HG03457 (cell line): Measurements from ENCODE around the gene SLC39A7.

Experiments
- ATAC-seq: cut with Tn5 transposase; IDR thresholded peaks from one replicate; pipeline ENCODE4 v1.9.1; 2021; ENCODE audit warnings: moderate number of reproducible peaks; ENCODE audit not compliant: unreplicated experiment

Gene SLC39A7, protein sequence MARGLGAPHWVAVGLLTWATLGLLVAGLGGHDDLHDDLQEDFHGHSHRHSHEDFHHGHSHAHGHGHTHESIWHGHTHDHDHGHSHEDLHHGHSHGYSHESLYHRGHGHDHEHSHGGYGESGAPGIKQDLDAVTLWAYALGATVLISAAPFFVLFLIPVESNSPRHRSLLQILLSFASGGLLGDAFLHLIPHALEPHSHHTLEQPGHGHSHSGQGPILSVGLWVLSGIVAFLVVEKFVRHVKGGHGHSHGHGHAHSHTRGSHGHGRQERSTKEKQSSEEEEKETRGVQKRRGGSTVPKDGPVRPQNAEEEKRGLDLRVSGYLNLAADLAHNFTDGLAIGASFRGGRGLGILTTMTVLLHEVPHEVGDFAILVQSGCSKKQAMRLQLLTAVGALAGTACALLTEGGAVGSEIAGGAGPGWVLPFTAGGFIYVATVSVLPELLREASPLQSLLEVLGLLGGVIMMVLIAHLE

DNA sequence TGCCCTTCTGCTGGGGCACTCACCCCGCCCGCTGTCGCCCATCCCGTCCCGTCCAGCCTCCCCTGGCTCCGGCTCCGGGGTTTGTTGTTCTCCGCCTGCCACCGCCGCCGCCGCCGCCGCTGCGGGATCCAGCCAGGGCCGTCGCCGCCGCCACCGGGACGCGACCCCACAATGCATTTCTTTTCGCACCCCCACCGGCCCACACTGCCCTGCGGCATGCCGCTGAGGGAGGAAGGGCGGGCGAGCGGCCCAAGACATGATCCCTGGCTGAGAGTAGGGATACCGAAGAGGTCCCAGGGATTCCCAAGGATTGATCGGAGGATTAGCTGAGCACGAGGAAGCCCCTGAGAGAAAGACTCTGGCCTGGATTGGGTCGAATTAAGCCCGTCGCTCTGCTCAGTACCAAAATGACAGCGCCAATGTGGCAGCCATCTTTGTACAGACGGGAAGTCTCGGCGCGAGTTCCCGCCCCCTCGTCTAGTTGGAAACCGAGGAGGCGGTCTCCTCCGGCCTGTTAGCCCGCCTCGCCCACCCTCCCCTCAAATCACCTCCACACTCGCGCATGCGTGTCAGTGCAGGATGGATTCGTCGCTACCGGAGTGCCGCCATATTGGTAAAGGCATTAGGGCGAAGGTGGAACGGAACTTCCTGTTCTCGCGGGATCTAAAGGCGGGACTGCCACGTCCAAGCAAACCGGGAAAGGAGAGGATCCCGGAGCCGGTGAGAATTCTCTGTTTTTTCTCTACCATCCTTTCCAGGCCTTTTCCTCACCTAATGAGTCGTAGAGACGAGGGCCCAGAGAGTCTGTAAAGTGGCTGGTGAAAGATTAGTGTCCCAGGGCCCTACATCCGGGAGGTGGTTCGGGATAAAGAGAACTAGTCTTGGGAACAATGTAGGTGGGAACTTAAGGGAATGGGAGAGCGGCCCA, at the start of gene SLC39A7, which contains the start of gene RXRB:
Gene SLC39A7 (plus strand): TSS at position 649 of the 928 bp plus-strand sequence. CDS start 379 bp downstream, outside the sequence.
Gene RXRB (minus strand): TSS at position 447 of the 928 bp plus-strand sequence. CDS start 189 bp downstream, at position 258.
- peak; percentile 42 for ATAC-seq

DNA sequence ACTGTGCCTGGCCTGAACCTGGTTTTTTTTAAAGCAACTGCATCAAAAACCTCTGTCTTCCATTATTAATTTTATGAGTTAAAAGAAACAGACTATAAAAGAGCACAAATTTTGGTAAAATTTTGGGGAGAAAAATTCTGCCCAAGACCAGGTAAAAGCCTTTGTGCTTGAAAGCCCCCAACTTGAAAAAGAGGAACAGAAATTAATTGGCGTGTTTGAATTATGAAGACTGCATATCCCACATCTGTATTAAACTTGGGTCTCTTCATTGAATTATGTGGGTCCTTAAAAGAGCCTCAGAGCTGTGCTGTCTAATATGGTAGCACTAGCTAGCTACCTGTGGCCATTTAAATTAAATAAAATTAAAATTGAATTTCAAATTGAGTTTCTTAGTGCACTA, 49.6 kb upstream of the SLC39A7 start:
- no peak for ATAC-seq

DNA sequence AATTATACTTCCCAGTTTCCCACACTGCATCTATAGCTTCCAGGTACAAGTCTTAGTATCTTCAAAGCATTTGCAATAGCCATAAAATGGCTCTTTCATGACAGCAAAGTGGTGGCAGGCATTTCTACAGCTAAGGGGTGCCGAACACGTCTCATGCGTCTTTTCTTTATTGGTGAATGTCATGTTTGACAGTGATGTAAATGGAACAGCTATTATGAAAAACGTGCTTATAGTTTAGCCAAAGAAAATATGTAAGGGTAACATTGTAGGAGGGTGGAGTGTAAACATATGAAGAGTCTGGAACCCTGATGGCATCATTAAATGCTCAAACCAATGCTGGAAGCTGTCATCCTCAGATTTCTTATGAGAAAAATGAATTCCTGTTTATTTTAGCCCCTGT, 46.3 kb upstream of the SLC39A7 start:
- ATAC-seq: no peak

DNA sequence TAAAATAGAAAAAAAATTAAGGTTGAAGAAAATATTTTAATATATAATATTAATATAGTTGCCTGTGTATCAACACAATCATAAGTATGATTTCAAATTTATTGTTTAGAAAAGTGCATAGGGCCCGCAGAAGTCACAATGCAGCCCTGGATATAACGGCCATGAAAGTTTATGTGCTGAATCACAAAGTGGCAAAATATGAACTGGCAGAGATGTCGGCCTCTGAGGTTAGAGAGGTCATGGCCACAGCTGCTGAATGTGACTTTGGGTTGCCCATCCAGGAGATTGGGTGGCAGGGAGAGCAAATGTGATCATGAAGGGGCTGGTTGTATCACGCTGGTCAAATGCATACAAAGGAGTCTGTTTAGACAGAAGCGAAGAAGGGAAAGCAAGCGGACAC, 44.1 kb upstream of the SLC39A7 start:
- ATAC-seq: no peak

DNA sequence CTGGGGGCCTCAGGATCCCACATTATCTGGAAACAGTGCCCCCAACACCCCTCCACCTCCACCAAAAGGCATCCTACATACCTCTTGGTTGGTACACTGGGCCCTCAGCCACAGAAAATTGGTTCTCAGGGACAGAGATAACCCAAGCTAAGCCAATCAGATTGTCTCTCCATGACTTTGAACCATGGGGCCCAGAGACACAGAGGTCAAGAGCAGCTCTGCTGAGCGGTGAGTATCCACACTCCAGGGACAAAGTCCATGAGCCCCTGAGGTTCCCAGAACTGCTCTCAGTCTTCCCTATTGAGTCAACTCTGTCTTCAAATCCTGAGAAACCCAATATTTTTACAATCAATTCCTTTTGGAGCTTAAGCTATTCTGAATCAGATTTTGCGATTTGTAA, 43.7 kb upstream of the SLC39A7 start:
- ATAC-seq: no peak

DNA sequence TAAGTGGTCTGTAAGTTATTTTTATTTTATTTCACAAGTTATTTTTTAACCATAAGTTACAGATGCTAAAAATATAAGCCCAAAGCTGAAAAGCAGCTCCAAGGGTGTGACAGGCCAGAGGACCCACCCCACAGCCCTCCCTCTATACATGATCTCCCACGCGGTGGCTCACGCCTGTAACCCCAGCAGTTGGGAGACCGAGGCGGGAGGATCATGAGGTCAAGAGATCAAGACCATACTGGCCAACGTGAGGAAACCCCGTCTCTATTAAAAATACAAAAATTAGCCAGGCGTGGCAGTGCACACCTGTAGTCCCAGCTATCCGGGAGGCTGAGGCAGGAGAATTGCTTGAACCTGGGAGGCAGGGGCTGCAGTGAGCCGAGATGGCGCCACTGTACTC, 40.6 kb upstream of the SLC39A7 start:
- ATAC-seq: no peak

DNA sequence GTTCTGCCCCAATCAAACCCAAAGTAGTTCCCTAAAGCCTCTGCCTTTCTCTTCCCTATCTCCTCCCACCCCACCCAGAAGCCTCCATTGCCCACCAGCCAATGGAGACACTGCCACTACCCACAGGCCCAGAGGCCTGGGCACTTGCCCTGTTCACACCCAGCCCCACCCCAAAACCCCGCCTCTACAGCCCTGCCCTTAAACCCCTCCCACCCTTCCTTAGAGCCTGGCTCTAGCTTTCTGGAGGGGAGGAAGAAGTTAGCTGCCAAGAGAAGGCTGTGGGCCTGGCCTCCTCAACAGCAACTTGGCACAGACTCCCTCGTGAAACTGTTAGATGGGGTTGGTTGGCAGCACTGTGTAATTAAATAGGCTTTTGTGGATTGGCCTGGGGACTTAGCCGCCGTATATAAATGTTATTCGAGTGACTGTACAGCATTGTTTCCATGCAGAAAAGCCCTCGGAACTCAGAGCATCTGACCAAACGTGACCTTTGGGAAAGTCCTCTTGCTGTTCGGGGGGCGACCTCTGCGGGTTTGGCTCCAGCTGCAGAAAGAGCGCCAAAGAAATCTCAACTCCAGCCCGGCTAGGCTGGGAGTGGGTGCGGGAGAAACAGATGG, 39.8 kb upstream of the SLC39A7 start:
- no peak for ATAC-seq

DNA sequence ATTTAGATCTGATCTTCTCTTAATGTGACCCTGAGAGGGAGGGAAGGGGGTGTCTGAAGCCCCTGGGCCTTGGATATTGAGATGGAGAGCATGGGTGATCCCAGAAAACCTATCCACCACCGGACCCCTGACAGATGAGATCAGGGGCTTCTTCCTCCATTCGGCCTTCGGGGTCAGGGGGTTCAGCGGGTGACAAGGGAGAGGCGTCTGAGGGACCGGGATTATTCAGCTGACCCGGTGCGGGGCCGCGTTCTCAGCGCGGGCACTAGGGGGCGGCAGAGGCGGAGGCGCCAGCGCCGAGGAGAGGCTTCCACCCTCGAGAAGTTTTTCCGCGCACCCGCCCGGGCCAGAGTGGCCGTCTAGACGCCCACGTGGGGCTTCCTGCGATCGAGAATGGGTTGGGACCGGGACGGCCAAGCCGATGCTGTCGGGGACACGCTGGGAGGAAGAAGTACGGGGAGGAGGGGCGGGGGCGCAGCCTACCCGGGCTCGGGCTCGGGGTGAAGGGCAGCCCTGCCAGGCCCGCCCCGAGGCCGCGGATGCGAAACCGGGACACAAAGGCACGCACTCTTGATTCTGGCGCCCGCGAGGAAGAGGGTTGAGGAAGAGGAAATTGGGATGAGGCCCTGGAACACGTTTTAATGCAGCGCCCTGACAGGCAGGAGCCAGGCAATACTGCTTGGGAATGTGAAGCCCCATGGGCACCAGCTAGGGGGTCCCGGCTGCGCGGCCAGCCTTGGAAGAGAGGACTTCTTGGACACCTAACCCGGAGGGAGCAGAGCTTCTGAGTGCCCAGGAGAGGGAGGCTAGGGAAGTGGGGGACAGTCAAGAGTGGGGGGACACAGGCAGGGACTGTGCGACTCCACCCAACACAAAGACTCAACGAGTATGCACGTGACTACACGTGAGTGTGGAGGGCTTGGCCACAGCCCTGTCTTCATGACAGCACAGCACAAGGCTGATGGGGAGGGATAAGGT, 39.0 kb upstream of the SLC39A7 start:
- ATAC-seq: no peak

DNA sequence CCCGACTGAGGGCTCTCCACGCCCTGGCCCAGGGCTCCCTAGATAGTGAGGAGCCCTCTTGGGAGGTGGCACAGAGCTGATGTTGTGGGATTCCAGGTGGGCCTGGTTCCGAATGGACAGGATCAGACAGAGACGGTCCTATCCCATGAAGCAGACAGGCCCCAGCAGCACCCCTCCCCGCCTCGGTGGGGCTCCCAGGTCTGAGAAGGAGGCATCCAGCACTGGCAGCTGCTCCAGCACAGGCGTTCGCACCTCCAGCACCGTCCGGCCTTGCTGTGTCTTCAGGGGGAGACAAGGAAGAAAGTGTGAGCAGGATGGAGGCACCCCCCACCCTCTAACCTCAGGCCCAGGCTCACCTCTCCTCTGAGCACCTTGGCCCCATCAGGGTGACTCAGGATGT, 37.1 kb upstream of the SLC39A7 start:
- ATAC-seq: no peak

DNA sequence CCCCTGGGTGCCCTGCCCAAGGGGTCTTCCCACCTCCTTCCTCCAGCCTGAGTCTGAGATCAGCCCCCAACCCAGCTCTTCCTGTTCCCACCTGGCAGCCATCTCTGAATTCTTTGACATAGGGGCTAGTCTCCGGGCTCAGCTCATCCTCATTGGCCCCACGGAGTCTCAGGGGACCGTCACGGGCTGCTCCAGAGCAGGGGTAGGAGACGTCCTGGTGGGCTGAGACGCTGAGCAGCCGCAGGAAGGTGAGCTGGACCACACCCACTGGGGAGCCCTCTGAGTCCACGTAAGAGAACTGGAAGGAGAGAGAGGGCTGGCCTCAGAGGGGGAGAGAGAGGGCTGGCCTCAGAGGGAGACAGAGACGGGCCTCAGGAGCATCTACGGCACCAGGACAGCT, 36.5 kb upstream of the SLC39A7 start:
- no peak for ATAC-seq

DNA sequence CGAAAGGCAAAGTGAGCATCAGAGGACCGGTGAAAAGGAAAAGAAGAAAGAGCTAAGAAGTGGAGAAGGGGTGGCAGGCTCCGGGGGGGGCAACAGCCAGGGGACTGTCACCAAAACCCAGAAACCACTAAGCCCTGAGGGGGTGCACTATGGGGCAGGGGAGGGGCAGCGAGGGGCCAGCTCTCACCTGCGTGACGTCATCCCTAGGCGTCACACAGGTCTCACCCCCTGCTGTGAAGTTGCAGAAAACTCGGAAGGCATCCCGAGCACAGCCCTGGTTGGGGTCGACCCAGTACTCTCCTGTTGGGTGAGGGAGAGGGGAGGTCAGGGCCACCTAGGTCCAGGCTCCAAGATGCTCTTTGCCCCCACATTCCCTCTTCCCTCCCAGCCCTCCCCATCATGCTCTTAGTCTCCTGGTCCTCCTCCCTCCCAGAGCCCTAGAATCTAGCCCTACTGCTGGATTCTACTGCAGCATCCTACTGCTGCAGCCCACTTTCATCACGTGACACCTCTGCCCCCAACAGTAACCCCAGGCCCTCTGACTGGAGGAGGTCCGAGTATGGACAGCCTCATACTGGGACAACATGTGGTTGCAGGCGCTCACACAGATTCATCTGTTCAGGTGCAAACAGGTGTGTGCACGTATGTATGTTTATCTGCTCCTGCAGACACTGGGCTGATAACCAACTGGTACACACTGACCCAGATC, 35.8 kb upstream of the SLC39A7 start:
- ATAC-seq: no peak

DNA sequence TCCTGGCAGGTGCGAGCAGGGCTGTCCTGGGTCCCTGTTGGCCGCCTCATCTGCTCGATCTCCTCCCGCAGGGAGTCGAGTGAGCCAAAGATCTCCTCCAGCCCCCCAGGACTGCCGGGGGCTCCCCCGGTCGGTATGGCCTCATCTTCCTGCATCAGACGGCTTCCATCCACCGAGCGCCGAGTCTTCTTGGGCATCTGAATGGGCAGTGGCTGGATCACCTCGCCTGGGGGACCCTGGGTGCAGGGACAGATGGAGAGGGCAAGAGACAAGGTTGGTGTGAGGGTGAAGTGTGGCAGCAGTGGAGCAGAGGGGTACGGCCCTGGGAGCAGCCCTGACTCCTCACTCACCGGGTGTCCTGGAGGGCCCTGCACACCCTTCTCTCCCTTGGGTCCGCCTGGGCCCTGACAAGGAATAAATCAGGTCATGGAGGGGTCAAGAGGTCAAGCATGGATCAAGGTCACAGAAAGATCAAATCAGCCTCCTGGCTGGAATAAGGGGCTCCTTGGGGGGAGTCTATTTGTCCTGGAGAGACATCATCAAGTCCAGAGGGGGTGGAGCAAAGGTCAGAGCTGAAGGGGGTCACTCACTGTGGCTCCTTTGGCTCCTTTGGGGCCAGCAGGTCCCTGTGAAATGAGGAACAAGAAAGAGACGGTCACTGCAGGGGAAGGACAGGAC, 34.9 kb upstream of the SLC39A7 start:
- ATAC-seq: no peak

DNA sequence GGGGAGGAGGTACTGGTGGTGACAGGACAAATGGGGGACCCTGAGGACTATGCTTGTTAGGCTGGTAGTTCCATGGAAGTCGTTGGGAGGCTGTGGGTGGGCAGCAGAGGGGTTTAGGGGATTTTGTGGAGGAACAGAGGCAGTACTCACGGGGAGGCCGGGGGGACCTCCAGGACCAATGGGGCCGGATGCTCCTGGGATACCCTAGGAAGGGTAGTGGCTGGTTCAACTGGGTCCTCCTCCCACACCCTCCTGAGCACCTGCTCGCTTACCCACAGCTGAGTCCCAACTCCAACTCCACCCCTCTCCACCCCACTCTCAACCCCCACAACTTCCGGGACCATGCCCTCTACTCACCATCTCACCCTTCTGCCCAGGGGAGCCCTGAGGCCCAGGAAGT, 34.3 kb upstream of the SLC39A7 start:
- no peak for ATAC-seq

DNA sequence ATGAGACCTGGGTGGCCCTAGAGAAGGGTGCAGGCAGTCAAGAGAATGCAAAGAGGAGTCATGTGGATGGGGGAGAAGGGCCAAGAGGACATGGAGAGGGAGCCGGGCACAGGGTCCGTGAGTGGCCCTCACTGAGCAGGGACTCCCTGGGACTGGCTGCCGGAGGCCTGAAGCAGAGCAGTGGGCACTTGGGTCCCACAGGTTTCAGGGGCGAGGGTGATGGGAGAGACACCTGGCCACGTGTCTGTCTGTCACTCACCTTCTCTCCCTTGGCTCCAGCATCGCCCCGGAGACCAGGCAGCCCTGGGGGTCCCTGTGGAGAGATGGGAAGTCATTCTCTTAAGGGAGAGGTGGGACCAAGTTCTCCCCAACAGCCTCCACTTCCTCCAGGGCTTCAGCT, 33.9 kb upstream of the SLC39A7 start:
- ATAC-seq: no peak

DNA sequence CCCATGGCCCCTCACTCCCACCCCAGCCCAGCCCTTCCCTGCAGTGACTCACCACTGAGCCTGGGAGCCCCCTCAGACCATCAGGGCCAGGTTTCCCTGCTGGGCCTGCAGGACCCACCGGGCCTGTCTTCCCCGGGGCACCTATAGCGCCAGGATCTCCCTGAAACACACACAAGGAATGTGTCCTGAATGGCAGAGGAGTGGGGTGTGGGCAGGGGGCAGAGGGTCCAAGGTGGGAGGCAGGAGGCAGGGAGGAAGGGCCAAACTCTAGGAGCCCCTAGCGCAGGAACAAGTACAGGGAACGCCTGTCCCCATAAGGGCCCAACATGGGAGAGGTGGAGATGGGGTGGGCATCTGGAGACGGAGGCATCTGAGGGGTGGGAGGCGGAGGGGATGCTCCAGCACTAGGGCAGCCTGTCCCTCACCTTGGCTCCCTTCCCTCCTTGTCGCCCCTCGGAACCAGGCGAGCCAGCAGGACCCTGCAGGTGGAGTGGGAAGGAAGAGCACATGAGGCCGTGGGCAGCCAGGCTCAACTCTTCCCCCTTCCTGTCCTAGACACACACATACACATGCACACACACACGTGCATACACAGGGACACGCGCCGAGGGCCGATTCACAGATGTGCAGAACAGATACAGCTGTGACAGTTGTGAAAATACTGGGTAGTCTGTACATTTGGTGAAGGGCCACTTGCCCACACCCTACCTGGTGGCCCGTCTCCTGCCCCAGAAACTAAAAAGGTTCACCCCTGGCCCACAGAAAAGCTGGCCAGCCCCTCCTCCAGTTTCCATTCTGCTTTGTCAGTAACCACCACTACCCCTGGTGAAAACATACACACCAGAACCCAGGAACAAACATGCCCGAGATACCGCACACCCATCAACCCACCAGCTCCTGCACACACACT, 33.0 kb upstream of the SLC39A7 start:
- no peak for ATAC-seq

DNA sequence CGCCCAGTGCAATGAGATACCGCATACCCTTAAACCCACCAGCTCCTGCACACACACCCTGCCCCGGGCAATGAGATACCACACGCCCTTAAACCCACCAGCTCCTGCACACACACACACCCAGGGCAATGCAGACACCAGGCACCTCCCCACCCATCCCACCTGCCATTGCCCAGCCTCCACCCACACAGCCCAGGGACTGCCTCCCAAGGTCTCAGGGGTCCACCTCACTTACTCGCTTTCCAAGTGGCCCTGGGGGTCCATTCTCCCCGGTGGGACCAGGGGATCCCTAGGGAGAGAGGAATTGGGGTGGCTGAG, 32.4 kb upstream of the SLC39A7 start:
- ATAC-seq: no peak

DNA sequence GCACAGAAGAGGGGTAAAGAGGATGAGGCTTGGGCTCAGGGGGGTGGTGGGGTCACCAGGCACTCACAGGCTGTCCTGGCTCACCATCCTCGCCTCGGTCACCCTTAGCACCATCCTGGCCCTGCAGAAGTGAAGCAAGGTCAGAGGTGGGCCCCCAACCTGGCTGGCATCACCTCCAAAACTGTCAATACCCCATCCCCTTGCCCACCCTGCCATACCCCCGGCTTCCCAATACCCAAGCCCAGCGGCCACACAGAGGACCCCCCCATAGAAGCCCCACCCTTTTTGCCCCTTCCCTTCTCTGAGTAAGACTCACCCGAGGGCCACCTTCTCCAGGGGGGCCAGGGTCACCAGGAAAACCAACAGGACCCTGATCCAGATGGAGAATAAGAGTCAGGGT, 32.0 kb upstream of the SLC39A7 start:
- no peak for ATAC-seq
